Embryonic facial prominence (tissue), 1 donor: Measurements from ENCODE around the gene CNTF.

Experiments
- DNase-seq: peaks from one replicate; pipeline ENCODE4 v3.0.0-alpha.2; 2016; ENCODE audit errors: extremely low spot score

CNTF gene

DNA sequence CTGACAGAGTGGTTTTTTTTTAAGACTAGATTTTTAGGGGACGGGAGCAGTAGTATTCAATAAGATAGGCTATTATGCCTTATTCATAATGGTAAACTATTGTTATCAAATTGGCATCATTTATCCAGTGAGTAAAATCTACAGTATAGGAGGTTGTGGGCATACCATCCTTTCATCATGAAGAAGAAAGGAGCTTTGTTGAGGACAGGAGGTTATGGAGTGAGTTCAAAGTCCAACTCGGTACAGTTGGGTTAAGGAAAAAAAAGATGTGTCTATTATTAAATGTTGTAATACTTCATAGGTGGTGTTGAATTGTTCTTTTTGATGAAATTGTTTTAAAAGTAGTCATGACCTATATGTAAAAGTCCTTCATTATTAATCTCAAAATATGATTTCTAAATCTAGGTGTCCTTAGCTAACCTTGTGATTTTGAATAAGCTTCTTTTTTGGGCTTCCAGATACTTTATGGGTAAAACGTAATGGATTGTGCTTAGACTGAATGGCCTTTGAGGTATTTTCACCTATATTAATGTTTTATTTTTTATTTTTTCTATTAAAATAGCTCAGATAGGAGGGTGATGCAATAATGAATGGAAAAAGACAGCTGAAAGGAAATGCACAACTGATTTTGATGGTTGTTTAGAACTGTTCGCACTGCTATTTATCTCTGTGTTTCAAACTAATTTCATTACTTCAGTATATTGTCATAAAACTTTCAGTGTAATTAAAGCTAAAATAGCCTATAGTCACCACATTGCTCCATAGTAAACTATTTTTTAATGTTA lies 15.3 kb upstream of the CNTF start:
- no peak for DNase-seq

DNA sequence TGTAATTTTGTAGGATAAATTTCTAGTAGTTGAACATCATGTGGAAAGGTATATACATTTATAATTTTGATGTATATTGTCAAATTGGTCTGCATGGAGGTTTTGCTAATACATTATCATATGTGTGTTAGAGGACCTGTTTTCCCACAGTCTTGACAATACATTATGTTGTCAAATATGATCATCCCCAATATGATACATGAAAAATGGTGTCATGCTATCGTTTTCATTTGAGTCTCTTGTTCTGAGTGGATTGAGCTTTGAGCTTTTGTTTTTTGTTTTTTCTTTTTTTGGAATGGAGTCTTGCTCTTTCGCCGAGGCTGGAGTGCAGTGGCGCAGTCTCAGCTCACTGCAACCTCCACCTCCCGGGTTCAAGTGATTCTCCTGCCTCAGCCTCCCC lies 14.1 kb upstream of the CNTF start:
- DNase-seq: no peak

DNA sequence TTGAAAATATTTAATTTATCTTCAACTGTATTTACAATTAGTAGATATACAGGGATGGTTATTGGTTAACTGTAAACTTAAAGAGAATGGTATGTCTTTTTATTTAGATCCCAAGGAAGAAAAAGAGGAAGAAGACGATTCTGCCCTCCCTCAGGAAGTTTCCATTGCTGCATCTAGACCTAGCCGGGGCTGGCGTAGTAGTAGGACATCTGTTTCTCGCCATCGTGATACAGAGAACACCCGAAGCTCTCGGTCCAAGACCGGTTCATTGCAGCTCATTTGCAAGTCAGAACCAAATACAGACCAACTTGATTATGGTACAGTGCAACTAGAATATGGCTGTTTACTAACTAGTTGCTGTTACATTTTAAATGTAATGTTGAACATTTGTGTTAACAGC lies 12.7 kb upstream of the CNTF start:
- DNase-seq: no peak

DNA sequence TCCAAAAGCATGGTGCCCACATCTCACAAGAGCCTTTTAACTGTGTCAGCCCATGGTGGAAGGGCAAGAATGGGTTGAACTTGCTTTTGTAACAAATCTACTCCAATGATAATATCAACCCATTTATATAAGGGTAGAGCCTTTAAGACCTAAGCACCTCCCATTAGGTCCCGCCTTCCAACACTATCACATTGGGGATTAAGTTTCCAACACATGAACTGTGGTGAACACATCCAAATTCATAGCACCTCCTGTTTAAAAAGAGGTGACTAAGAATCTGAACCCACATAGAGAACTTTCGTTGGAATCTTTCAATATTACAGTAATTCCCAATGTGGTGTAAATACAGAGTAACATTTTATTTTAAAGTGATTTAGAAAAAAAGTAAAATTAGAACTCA lies 9.2 kb upstream of the CNTF start:
- DNase-seq: no peak

DNA sequence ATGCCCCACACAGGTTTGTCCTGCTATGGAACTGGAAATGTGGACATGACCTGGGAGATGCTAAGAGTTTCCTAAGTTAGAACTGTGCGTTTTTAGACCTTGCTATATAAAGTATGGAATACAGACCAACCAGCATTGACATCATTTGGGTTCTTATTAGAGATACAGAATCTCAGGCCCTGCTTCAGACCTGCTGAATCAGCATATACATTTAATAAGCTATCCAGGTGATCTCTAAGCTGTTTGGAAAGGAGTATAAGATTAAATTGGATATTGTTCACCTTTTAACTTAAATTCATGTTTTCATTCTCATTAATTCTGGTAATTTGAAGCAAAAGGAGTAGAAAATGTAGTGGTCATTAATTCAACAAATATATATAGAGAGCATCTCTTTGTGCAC lies 6.9 kb upstream of the CNTF start:
- no peak for DNase-seq

DNA sequence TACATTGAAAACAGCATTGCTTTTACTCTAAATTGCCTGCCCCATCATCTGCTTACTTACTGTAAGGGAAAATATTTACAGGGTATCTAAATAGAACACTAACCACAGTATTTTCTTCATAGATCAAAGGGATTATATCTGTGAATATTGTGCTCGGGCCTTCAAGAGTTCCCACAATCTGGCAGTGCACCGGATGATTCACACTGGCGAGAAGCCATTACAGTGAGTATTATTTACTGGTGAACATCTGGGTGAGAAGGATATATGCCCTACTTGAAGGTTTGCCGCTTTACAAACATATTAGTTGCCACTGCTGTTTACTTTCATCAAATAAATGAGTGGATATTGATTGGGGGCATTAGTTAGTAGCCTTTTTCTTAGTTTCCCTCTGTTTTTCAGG lies 5.9 kb upstream of the CNTF start:
- no peak for DNase-seq

DNA sequence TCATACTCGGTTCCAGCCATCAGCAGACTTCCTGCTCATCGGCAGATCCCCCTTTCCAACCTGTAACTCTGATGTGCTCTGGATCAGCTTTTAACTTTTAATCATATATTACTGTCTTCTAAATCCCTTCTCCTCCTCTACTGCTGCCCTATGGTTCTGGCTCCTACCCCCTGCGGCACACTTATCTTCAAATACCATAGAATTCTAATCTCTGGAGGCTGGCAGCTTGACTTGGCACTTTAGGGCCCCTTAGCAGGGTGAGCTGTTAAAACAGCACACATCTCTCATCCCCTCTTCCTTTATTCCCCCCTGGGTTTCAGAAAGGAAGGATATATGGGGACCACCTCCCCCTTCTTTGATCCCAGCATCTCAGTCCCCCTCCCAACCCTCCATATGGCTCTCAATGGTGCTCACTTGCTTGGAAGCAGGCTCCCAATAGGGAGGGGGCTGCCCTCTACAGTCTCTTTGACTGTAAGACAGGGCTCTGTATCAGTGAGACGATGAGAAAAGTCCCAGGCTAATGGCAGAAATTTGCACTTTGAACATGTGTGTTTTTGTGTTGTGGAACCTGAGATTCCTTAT lies 4.4 kb upstream of the CNTF start:
- DNase-seq: no peak

DNA sequence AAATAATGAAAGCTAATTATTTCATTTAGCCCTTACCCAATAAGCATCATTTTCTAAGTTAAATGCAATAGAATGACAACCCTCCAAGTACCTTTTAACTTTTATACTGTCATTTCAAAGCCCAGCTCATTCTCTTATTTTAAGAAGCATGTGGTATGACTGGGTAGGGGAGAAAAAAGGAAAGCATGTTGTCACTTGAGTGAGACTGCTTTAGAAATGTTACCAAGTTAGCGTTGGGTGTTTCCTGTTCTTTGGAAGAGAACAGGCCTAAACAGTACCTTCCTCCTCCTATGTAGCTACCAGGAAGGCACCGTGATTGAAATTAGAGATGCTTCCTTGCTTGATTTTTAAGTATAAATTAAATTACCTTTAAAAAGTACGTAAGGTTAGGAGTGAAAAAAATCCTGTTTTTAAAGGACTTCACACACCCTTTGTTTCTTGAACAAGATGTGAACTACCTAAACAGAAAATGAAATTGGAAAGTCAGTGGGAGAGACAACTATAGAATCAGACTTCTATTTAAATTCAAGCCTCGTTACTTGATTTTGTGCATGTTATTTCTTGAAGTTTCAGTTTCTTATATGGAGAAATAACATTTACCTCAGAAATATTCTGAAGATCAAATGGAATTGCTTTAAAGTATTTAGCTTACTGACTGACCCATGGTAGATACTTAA lies 741 bp upstream of the CNTF start:
- no peak for DNase-seq

DNA sequence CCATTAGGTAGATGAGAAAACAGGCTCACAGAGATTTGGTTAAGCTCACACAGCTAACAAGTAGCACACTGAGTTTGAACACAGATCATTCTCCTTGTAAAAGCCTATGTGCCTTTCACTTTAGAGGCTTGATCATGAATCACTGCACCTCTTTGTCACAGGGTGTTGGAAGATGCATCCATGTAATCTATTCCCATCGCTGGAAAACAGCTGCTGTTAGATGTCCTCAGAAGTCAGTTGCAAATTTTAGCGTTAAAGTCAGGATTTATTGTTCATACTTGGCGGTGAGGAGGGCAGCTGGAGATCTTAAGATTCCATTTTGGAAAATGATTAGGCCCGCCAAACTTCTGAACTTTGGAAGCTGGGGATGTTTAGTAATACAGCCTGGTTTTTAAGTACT lies 2.6 kb downstream of the CNTF start:
- no peak for DNase-seq

DNA sequence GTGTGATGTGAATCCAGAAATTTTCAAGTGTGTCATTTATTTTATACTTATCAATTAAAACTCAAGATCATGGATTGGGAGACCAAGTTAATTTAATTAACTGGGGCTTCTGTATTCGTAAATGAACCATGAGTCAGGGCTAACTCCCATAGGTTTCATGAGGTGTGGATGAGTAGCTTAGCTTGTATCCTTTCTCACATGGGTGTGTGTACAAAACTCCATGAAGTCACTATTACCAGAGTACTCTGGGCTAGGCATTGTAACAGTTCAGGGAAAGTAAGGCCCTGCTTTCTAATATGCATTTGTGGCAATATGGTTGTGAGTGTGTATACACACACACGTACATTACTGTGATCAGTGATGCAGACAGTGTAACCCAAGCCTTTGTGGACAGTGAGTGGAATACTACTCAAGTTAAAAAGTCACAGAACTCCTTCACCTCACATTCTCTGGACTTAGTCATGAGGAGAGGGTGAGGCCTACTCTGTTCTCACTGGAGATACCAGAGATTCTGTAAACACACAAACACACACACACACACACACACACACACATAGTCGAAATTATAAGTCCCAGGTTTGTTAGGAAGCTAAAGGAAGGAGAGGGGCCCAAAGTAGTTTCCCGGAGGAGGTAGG lies 3.5 kb downstream of the CNTF start:
- no peak for DNase-seq

DNA sequence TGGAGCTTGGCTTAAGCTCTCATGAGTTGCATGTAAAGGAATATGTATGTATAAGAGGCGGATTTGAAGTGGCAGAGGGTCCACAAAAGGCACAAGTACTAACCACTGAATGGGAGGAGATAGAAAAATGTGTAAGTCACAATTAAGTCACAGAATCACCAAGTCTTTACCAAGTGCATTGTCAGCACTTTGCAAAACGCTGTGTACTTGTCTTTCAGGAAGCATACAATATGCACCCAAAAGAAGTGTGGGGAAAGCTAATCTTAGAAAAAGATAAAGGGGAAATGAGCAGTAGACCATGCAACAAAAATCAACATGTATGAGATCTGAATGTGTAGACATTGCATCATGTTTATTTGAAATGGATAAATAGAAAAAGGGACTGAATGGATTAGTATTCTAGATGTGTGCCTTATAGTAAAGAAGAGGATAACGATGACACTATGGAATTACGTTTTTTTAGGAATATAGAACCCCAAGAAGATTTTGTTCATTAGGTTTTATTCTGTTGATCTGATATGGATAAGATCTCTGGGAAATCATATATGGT lies 4.5 kb downstream of the CNTF start:
- no peak for DNase-seq

DNA sequence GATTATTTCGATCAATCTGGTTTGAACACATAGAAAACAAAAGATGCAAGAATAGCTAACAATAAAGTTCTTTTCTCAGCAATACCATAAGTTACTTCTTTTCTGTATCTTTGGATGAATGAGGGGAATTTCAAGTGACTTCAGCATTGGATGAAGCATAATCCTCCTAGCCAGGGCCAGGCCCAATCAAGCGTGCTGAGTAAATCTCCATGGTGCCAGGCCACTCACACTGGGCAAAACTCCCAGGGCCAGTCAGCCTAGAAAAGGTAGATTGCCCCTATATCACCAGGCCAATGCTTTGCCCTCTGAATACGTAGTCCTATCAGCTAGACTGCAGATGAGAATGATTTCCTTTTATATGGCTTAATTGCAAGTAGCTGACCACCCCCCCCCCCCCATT lies 6.0 kb downstream of the CNTF start:
- no peak for DNase-seq

DNA sequence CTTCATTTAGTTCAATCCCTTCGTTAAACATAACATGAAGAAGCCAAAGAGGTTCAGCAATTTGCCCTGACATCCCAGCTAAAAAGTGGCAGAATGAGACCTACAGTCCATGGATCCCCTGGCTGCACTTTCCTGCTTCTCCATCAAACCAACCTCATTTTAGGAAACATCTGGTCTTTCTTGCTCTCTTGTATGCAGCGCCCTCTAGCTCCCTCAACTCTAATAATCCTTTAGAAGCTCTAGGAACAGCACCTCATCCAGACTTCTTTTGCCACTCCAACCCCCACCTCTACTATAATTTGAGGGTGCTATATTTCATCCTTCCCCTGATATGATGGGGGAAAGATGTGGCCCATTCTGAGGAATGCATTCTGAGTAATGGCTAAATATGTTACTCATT lies 7.4 kb downstream of the CNTF start:
- DNase-seq: no peak

DNA sequence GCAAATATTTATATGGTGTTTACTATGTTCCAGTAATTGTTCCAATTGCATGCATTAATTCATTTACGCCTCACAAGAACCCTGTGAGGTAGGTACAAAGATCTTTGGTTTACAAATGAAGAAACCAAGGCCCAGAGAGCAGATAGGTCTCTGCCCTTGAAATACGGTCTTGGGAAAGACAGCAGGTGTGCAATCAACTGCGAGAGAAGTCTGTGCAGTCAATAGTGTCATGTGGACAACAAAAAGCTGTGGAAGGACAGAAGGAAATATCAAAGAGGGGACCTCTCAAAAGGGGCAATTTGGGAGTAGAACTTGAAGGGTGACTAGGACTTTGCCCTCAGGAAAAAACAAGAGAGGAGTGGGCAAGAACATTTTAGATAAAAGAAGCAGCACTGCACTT lies 8.9 kb downstream of the CNTF start:
- no peak for DNase-seq

DNA sequence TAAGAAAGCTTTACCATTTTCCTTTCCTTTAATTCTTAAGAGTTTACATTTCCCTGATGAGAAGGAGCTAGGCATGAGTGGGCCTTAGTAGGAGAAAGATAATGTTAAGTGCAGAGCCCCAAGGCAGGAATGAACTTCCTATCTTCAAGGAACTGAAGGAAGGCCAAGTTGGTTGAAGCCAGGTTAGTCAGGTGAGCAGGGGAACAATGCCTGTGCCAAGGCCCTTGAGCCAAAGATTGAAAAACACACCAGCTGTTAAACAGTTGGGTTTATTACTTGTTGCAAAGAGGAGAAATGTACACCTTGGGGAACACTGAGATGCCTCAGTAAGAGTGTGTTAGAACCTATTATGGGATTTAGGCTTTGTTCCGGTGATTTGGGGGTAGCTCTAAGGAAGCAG lies 10.0 kb downstream of the CNTF start:
- DNase-seq: no peak

DNA sequence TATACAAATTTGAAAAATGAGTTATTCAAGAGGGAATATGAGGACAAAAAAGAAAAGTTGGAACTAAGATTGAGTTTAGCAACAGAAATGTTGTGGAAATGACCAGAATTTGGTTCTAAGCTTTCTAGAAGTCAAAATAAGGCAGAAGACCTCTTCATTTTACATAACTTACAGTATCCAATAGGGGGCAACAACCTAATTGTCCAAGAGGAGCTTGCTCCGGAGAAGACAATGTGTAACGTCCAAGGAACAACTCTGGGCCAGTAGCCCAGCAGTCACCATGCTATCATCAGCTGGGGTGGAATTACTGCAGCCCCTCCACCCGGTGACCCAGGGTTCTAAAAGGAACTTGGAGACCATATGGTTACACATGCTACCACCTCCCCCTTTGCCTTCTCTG lies 14.1 kb downstream of the CNTF start:
- DNase-seq: no peak

DNA sequence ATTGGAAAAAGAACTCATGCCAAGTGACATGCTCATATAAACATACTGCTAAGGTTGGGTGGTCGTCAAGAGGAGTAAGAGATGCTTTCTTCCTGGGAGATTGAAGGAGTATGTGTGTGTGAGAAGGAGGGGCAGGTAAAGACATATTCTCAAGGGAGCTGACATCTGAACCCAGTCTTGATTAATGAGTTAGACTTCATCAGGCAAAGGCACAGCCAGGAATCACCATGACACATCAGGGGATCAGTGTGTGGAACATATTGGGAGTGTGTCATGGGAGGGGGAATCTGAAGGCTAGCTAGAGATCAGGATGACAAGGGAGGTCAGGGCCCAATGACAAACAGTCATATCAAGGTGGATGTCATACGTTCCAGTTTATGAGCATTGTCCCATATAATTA lies 14.9 kb downstream of the CNTF start:
- DNase-seq: no peak

DNA sequence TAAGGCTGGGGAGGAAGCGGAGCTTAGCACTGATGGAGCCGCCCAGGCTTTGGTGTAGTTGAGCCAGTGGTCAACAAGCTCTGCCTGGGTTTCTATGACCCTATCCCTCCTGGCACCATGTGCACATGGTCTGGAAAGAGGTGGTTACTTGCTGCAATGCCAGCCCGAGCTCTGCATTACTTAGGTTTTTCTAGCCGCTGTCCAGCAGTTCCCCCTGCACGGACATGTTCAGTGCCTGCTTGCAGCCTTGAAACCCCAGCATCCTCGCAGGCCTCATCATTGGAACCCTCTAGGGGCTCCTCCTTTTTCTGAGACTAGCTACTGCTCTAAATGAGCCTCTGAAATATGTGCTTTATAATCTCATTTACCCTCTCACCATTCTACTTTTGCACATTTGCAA lies 16.6 kb downstream of the CNTF start:
- no peak for DNase-seq

DNA sequence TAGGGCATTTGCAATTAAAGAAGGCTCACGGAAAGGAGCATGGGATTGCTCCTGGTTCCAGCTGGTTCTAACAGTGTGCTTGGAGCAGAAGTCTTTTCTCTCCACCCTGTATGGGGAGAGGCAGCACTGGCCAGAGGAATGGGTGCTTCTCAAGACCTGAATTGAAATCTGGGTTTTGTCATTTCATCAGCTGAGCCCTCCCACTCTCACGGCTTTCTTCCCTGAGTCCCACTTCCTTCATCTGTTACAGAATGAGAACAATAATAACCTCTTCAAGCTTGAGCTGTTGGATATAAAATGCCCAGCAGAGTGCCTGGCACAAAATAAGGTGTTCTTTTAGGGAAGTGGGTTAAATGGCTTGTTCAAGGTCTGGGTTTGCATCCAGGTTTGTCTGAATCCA lies 17.2 kb downstream of the CNTF start:
- no peak for DNase-seq

DNA sequence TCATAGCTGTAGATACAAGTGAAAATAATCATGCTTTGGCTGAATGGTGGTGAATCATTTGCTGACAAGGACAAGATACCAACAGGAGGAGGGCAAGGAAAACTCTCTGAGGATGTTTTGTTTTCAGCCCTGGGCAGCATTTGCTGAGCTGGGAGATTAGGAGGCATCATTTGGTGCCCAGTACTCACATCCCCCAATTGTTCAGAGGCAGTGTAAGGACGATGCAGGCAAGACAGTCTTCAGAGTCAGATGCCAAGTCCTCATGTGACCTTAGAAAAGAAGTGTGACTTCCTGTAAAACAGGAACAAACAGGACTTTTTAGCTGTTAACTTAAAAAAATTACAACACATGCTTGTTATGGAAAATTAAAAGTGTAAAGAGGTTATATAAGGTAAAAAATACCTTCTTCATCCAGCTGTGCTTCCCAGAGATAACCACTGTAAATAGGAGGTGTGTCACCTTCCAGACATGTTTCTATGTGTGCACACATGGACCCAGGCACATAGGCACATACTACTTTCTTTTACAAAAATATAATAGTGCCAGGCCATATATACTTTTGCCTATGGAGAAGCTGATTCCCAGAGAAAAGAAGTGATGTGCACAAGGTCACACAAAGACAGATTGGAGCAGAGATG lies 18.0 kb downstream of the CNTF start:
- no peak for DNase-seq

DNA sequence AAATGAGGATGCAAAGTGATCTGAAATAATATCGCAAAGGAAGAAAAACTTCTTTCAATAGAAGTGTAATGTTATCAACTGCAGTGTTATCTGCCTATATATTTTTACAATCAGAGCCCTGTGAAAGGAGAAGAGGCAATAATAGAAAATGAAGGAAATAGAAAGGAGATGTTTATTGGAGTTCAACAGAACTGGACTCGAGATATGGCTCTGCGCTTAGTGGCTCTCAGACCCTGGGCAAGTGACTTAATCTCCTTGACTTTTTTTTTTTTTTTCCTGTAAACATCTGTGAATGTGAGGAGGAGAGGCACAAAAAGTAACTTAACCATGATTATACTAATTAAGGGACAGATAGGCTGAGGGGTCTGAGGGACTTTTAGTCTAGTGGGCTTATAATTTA lies 18.9 kb downstream of the CNTF start:
- no peak for DNase-seq
